KBM-7 (cell line): ENCODE data around the gene MAPK1.
A peak's percentile ranks its signal among the peaks of the same experiment; 100 is the strongest.
"Not testable (repeated sequence)": the region's sequence is repeated elsewhere in the genome, so short reads cannot be mapped to it uniquely, and the experiment has no call there.

Experiments
- DNase-seq: peaks from one replicate; pipeline ENCODE4 v3.0.0-alpha.2; 2015
- in situ Hi-C: fragments of 300-500 bp; cut with MboI; formaldehyde crosslinking; loops from 2 replicates; pipeline ENCODE4 v1.14.3; 2020; ENCODE audit warnings: low sequenced_read_pairs, low pct_unique_long_range_greater_than_20kb, mixed read lengths

MAPK1 gene

GRCh38 chr22:21801304-21801644 is 66.2 kb downstream of the MAPK1 start:
- DNase-seq, in situ Hi-C loops: not testable (repeated sequence)

- in situ Hi-C loops, result no loop called here
- DNase-seq, result no peak
Observed at GRCh38 chr22:21800552-21801303, 66.7 kb downstream of the MAPK1 start.

GRCh38 chr22:21797444-21798221 is 69.8 kb downstream of the MAPK1 start:
- DNase-seq, result no peak
- in situ Hi-C loops, result no loop called here

GRCh38 chr22:21796863-21797262 is 70.6 kb downstream of the MAPK1 start:
- no peak for DNase-seq
- in situ Hi-C loops, result no loop called here

- no peak for DNase-seq
- in situ Hi-C loops, result no loop called here
Observed at GRCh38 chr22:21796231-21796630, 71.2 kb downstream of the MAPK1 start.

- in situ Hi-C loops, DNase-seq: not testable (repeated sequence)
Observed at GRCh38 chr22:21793716-21794115, 73.7 kb downstream of the MAPK1 start.

GRCh38 chr22:21791635-21792625 is 75.5 kb downstream of the MAPK1 start:
- in situ Hi-C loops, result no loop called here
- peak; percentile 14 for DNase-seq

- DNase-seq, in situ Hi-C loops: not testable (repeated sequence)
Observed at GRCh38 chr22:21790849-21791610, 76.4 kb downstream of the MAPK1 start.

GRCh38 chr22:21790359-21790758 is 77.1 kb downstream of the MAPK1 start:
- in situ Hi-C loops, result no loop called here
- no peak for DNase-seq

- in situ Hi-C loops, result not testable (repeated sequence)
Observed at GRCh38 chr22:21787565-21787964, 79.9 kb downstream of the MAPK1 start.

GRCh38 chr22:21780259-21780658 is 87.2 kb downstream of the MAPK1 start:
- in situ Hi-C loops, result no loop called here
- no peak for DNase-seq

More at GRCh38 chr22:21787565-21787964, 79.9 kb downstream of the MAPK1 start:
- not testable (repeated sequence) for DNase-seq

GRCh38 chr22:21779444-21779843 is 88.0 kb downstream of the MAPK1 start:
- no peak for DNase-seq
- in situ Hi-C loops, result no loop called here

GRCh38 chr22:21778705-21779363 is 88.6 kb downstream of the MAPK1 start:
- DNase-seq, result no peak

GRCh38 chr22:21771631-21771976 is 95.8 kb downstream of the MAPK1 start:
- DNase-seq, result no peak
- in situ Hi-C loops, result no loop called here

More at GRCh38 chr22:21778705-21779363, 88.6 kb downstream of the MAPK1 start:
- in situ Hi-C loops, result no loop called here

- in situ Hi-C loops, result no loop called here
- DNase-seq, result no peak
Observed at GRCh38 chr22:21768435-21768834, 99.0 kb downstream of the MAPK1 start.

- DNase-seq, result no peak
- in situ Hi-C loops, result no loop called here
Observed at GRCh38 chr22:21766691-21767462, 100.6 kb downstream of the MAPK1 start.

- DNase-seq, result no peak
- in situ Hi-C loops, result no loop called here
Observed at GRCh38 chr22:21765909-21766529, 101.4 kb downstream of the MAPK1 start.
